Measurements from ENCODE around the gene ECEL1.

GRCh38 chr2:232476045-232476444 is 11.6 kb downstream of the ECEL1 start:
- TF ChIP-seq CTCF (IDR thresholded peaks at IDR 0.05; ENCODE audit: insufficient read depth, low read depth, low read length) (no peak), EZH2 (IDR thresholded peaks at IDR 0.05; ENCODE audit: insufficient read depth, low read length) (no peak)
